ENCODE results near the gene NCBP3.

Gene NCBP3

GRCh38 chr17:3845621-3846436, at the start of gene NCBP3:
Gene NCBP3 (minus strand): TSS chr17:3846246. CDS start chr17:3846223, 23 bp downstream.
- Histone ChIP-seq H3K4me1 (ENCODE audit: control insufficient read depth, insufficient read depth, low read length) (peaks cover 8% of the 10 kb centered on the region; the same call in 1 of the 2 replicates), H3K27me3 (ENCODE audit: control insufficient read depth, insufficient read depth, low read length) (no peaks in the 10 kb centered on the region), H3K9ac (ENCODE audit: low read depth, low read length) (peak within 1 kb of the TSS; percentile 94), H3K4me3 (ENCODE audit: low read depth, low read length) (peak within 1 kb of the TSS; percentile 86), H3K27ac (ENCODE audit: low read depth, low read length) (peak within 1 kb of the TSS; percentile 88), H3K9me3 (ENCODE audit: control insufficient read depth, insufficient read depth, low read length) (no peaks in the 10 kb centered on the region), H3K36me3 (ENCODE audit: control insufficient read depth, insufficient read depth, low read length) (peaks cover 29% of the 10 kb centered on the region)

- Histone ChIP-seq H3K27ac (ENCODE audit: low read depth, low read length) (no peak overlapping the region), H3K4me1 (ENCODE audit: control insufficient read depth, insufficient read depth, low read length) (peaks cover 18% of the 10 kb centered on the region), H3K9me3 (ENCODE audit: control insufficient read depth, insufficient read depth, low read length) (no peaks in the 10 kb centered on the region), H3K9ac (ENCODE audit: low read depth, low read length) (no peak overlapping the region), H3K4me3 (ENCODE audit: low read depth, low read length) (no peak overlapping the region), H3K27me3 (ENCODE audit: control insufficient read depth, insufficient read depth, low read length) (no peaks in the 10 kb centered on the region; the same call in 1 of the 2 replicates), H3K36me3 (ENCODE audit: control insufficient read depth, insufficient read depth, low read length) (no peaks in the 10 kb centered on the region)
Observed at GRCh38 chr17:3895354-3895753, 49.3 kb upstream of the NCBP3 start.

GRCh38 chr17:3894911-3895343, 48.9 kb upstream of the NCBP3 start:
- no peak overlapping the region for H3K4me3 ChIP-seq (ENCODE audit: low read depth, low read length)
- peaks cover 18% of the 10 kb centered on the region for H3K4me1 ChIP-seq (ENCODE audit: control insufficient read depth, insufficient read depth, low read length)
- H3K27ac ChIP-seq (ENCODE audit: low read depth, low read length) = no peak overlapping the region
- no peaks in the 10 kb centered on the region for H3K9me3 ChIP-seq (ENCODE audit: control insufficient read depth, insufficient read depth, low read length)
- H3K27me3 ChIP-seq (ENCODE audit: control insufficient read depth, insufficient read depth, low read length) = no peaks in the 10 kb centered on the region; the same call in 1 of the 2 replicates
- no peaks in the 10 kb centered on the region for H3K36me3 ChIP-seq (ENCODE audit: control insufficient read depth, insufficient read depth, low read length)
- H3K9ac ChIP-seq (ENCODE audit: low read depth, low read length) = no peak overlapping the region

DNA sequence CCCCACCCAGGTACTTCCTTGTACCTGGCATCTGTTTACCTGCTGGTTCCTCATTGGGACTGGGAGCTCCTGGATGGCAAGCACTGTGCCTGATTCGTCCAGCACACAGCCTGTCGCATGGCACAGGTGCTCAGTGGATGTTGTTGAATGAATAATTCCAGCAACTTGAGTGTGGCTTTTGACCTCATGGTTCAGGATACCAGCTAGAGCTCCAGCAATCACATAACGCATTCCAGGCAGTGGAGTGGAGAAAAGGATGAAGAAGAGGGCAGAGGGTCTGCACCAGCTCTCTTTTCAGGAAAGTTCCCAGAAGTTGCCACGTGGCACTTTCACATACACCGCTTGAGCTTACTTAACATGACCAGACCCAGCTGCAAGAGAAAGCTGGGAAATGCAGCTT, 48.1 kb upstream of the NCBP3 start:
- Histone ChIP-seq H3K4me3 (ENCODE audit: low read depth, low read length) (no peak overlapping the region), H3K9ac (ENCODE audit: low read depth, low read length) (no peak overlapping the region), H3K36me3 (ENCODE audit: control insufficient read depth, insufficient read depth, low read length) (no peaks in the 10 kb centered on the region), H3K27me3 (ENCODE audit: control insufficient read depth, insufficient read depth, low read length) (no peaks in the 10 kb centered on the region; the same call in 1 of the 2 replicates), H3K4me1 (ENCODE audit: control insufficient read depth, insufficient read depth, low read length) (peaks cover 18% of the 10 kb centered on the region), H3K27ac (ENCODE audit: low read depth, low read length) (no peak overlapping the region), H3K9me3 (ENCODE audit: control insufficient read depth, insufficient read depth, low read length) (no peaks in the 10 kb centered on the region)

- H3K4me3 ChIP-seq (ENCODE audit: low read depth, low read length) = peak overlapping the region; percentile 78
- no peaks in the 10 kb centered on the region; the same call in 1 of the 2 replicates for H3K27me3 ChIP-seq (ENCODE audit: control insufficient read depth, insufficient read depth, low read length)
- no peak overlapping the region for H3K27ac ChIP-seq (ENCODE audit: low read depth, low read length)
- H3K36me3 ChIP-seq (ENCODE audit: control insufficient read depth, insufficient read depth, low read length) = no peaks in the 10 kb centered on the region
- H3K9ac ChIP-seq (ENCODE audit: low read depth, low read length) = no peak overlapping the region
- peaks cover 21% of the 10 kb centered on the region for H3K4me1 ChIP-seq (ENCODE audit: control insufficient read depth, insufficient read depth, low read length)
- no peaks in the 10 kb centered on the region for H3K9me3 ChIP-seq (ENCODE audit: control insufficient read depth, insufficient read depth, low read length)
Observed at GRCh38 chr17:3893720-3894116, 47.7 kb upstream of the NCBP3 start.

GRCh38 chr17:3893003-3893719, 47.1 kb upstream of the NCBP3 start, which contains the start of gene CAMKK1:
Gene CAMKK1 (minus strand): TSS chr17:3893053. CDS start chr17:3885687, 7,366 bp downstream.
- Histone ChIP-seq H3K27ac (ENCODE audit: low read depth, low read length) (no peak within 1 kb of the TSS), H3K36me3 (ENCODE audit: control insufficient read depth, insufficient read depth, low read length) (no peaks in the 10 kb centered on the region), H3K27me3 (ENCODE audit: control insufficient read depth, insufficient read depth, low read length) (no peaks in the 10 kb centered on the region; the same call in 1 of the 2 replicates), H3K4me3 (ENCODE audit: low read depth, low read length) (peak within 1 kb of the TSS; percentile 78), H3K9me3 (ENCODE audit: control insufficient read depth, insufficient read depth, low read length) (no peaks in the 10 kb centered on the region), H3K9ac (ENCODE audit: low read depth, low read length) (no peak within 1 kb of the TSS), H3K4me1 (ENCODE audit: control insufficient read depth, insufficient read depth, low read length) (peaks cover 25% of the 10 kb centered on the region)

DNA sequence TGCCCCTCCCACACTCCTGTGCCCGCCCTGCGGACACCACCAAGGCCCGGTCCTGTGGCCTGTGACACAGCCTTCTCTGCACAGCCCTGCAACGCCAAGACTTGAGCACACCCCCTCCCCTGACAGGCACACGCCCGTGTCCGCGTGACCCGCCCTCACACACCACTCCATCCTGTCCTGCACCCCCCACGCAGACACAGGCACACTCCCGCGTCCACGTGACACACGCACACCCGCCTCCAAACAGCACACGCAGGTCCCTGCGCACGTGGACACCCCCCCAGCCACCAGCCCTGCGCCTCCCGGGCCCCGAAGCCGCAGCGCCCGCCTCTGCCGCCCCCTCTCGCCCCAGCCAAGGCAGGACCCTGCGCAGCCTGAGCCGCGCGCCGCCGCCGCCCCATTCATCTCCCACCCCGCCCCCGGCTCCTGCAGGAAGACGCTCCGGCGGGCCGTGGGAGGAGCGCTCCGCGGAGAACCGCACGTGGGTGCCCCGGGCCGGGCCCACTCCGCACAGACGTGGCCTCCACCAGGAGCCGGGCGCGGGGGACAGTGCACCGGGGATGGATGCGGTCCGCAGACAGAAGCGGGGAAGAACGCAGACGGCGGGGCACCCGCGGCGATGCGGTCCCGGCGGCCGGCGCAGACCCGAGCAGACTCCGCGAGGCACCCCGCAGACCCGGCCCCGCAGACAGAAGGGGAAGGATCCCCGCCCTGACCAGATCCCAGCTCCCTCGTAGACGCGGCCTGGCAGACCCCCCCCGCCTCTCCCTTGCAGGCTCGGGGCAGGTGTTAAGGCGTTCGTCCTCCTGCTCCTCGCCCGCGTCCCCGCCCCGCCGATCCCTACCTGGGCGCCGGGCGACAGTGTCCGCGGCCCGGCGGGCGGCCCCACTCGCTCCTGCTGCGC, 46.3 kb upstream of the NCBP3 start:
- Histone ChIP-seq H3K4me3 (ENCODE audit: low read depth, low read length) (peak overlapping the region; percentile 67), H3K4me1 (ENCODE audit: control insufficient read depth, insufficient read depth, low read length) (peaks cover 29% of the 10 kb centered on the region), H3K36me3 (ENCODE audit: control insufficient read depth, insufficient read depth, low read length) (no peaks in the 10 kb centered on the region), H3K27ac (ENCODE audit: low read depth, low read length) (no peak overlapping the region), H3K9ac (ENCODE audit: low read depth, low read length) (no peak overlapping the region), H3K9me3 (ENCODE audit: control insufficient read depth, insufficient read depth, low read length) (no peaks in the 10 kb centered on the region), H3K27me3 (ENCODE audit: control insufficient read depth, insufficient read depth, low read length) (no peaks in the 10 kb centered on the region; the same call in 1 of the 2 replicates)

- Histone ChIP-seq H3K9ac (ENCODE audit: low read depth, low read length) (no peak overlapping the region), H3K27me3 (ENCODE audit: control insufficient read depth, insufficient read depth, low read length) (no peaks in the 10 kb centered on the region; the same call in 1 of the 2 replicates), H3K4me3 (ENCODE audit: low read depth, low read length) (peak overlapping the region; percentile 67), H3K4me1 (ENCODE audit: control insufficient read depth, insufficient read depth, low read length) (peaks cover 29% of the 10 kb centered on the region), H3K9me3 (ENCODE audit: control insufficient read depth, insufficient read depth, low read length) (no peaks in the 10 kb centered on the region), H3K36me3 (ENCODE audit: control insufficient read depth, insufficient read depth, low read length) (no peaks in the 10 kb centered on the region), H3K27ac (ENCODE audit: low read depth, low read length) (no peak overlapping the region)
Observed at GRCh38 chr17:3891626-3892094, 45.6 kb upstream of the NCBP3 start.

DNA sequence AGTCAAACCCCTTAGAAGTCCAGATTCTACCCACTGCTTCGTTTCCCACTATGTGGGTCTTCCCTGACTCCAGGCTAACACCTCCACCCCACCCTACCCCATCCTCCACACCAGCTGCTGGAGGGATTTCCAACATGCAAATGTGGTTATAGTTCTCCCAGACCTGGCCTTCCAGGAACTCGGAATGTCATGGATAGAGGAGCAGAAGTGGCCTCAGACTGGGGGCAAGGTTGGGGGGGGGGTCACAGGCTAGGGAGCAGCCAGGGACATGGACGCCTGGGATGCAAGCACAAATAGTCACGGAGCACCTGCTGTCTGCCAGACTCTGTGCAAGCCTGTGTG, 44.8 kb upstream of the NCBP3 start:
- Histone ChIP-seq H3K9ac (ENCODE audit: low read depth, low read length) (no peak overlapping the region), H3K27ac (ENCODE audit: low read depth, low read length) (no peak overlapping the region), H3K27me3 (ENCODE audit: control insufficient read depth, insufficient read depth, low read length) (no peaks in the 10 kb centered on the region; the same call in 1 of the 2 replicates), H3K9me3 (ENCODE audit: control insufficient read depth, insufficient read depth, low read length) (no peaks in the 10 kb centered on the region), H3K4me1 (ENCODE audit: control insufficient read depth, insufficient read depth, low read length) (peaks cover 29% of the 10 kb centered on the region), H3K36me3 (ENCODE audit: control insufficient read depth, insufficient read depth, low read length) (no peaks in the 10 kb centered on the region), H3K4me3 (ENCODE audit: low read depth, low read length) (no peak overlapping the region)

- H3K4me1 ChIP-seq (ENCODE audit: control insufficient read depth, insufficient read depth, low read length) = peaks cover 29% of the 10 kb centered on the region
Observed at GRCh38 chr17:3890082-3890877, 44.2 kb upstream of the NCBP3 start.

More at GRCh38 chr17:3890082-3890877, 44.2 kb upstream of the NCBP3 start:
- H3K36me3 ChIP-seq (ENCODE audit: control insufficient read depth, insufficient read depth, low read length) = peaks cover 2% of the 10 kb centered on the region; the same call in 1 of the 2 replicates
- H3K27ac ChIP-seq (ENCODE audit: low read depth, low read length) = no peak overlapping the region
- H3K27me3 ChIP-seq (ENCODE audit: control insufficient read depth, insufficient read depth, low read length) = no peaks in the 10 kb centered on the region; the same call in 1 of the 2 replicates
- H3K4me3 ChIP-seq (ENCODE audit: low read depth, low read length) = no peak overlapping the region
- no peaks in the 10 kb centered on the region for H3K9me3 ChIP-seq (ENCODE audit: control insufficient read depth, insufficient read depth, low read length)
- H3K9ac ChIP-seq (ENCODE audit: low read depth, low read length) = no peak overlapping the region

All from HUES48 (cell line).